ENCODE data around the gene CHRNB4.

The CHRNB4 gene

GRCh38 chr15:78620527-78621421 lies 20.2 kb downstream of the CHRNB4 start, which contains the start of gene CHRNA3:
Gene CHRNA3 (minus strand): TSS chr15:78620996. CDS start chr15:78620794, 202 bp downstream.
- peak within 1 kb of the TSS; percentile 41 for H3K4me3 ChIP-seq (ENCODE audit: low read depth, low read length)
- TF ChIP-seq CTCF (IDR thresholded peaks at IDR 0.05; ENCODE audit: control insufficient read depth, extremely low read depth, insufficient read depth) = 0 out of 2 replicates have a peak, but pooled peaks have one; percentile 1
- DNase-seq (ENCODE audit: low read depth) = no peak

GRCh38 chr15:78620021-78620526 lies 20.9 kb downstream of the CHRNB4 start:
- no peak for TF ChIP-seq CTCF (IDR thresholded peaks at IDR 0.05; ENCODE audit: control insufficient read depth, extremely low read depth, insufficient read depth)
- DNase-seq (ENCODE audit: low read depth) = no peak
- H3K4me3 ChIP-seq (ENCODE audit: low read depth, low read length) = peak overlapping the region; percentile 41; the same call in 1 of the 2 replicates

GRCh38 chr15:78619022-78619950 lies 21.7 kb downstream of the CHRNB4 start:
- no peak overlapping the region for H3K4me3 ChIP-seq (ENCODE audit: low read depth, low read length)
- no peak for DNase-seq (ENCODE audit: low read depth)
- TF ChIP-seq CTCF (IDR thresholded peaks at IDR 0.05; ENCODE audit: control insufficient read depth, extremely low read depth, insufficient read depth) = no peak

GRCh38 chr15:78618490-78618934 lies 22.5 kb downstream of the CHRNB4 start:
- no peak overlapping the region for H3K4me3 ChIP-seq (ENCODE audit: low read depth, low read length)
- DNase-seq (ENCODE audit: low read depth) = peak; percentile 46
- peak; percentile 90 for TF ChIP-seq CTCF (IDR thresholded peaks at IDR 0.05; ENCODE audit: control insufficient read depth, extremely low read depth, insufficient read depth)

GRCh38 chr15:78618064-78618463 lies 22.9 kb downstream of the CHRNB4 start:
- TF ChIP-seq CTCF (IDR thresholded peaks at IDR 0.05; ENCODE audit: control insufficient read depth, extremely low read depth, insufficient read depth) = no peak
- no peak overlapping the region for H3K4me3 ChIP-seq (ENCODE audit: low read depth, low read length)
- no peak for DNase-seq (ENCODE audit: low read depth)

- no peak for DNase-seq (ENCODE audit: low read depth)
Observed at GRCh38 chr15:78617516-78617915, 23.5 kb downstream of the CHRNB4 start.

More at GRCh38 chr15:78617516-78617915, 23.5 kb downstream of the CHRNB4 start:
- H3K4me3 ChIP-seq (ENCODE audit: low read depth, low read length) = no peak overlapping the region
- TF ChIP-seq CTCF (IDR thresholded peaks at IDR 0.05; ENCODE audit: control insufficient read depth, extremely low read depth, insufficient read depth) = no peak
